HG02852 (cell line): Measurements from ENCODE around the gene DIAPH2.

Experiments
- ATAC-seq: cut with Tn5 transposase; IDR thresholded peaks from one replicate; pipeline ENCODE4 v1.9.1; 2021; ENCODE audit warnings: mild to moderate bottlenecking, moderate library complexity; ENCODE audit not compliant: unreplicated experiment

Gene DIAPH2

GRCh38 chrX:97284531-97284930 is 599.9 kb downstream of the DIAPH2 start:
- ATAC-seq, result no peak

- no peak for ATAC-seq
Measured at GRCh38 chrX:97290199-97290598, 605.6 kb downstream of the DIAPH2 start.

DNA sequence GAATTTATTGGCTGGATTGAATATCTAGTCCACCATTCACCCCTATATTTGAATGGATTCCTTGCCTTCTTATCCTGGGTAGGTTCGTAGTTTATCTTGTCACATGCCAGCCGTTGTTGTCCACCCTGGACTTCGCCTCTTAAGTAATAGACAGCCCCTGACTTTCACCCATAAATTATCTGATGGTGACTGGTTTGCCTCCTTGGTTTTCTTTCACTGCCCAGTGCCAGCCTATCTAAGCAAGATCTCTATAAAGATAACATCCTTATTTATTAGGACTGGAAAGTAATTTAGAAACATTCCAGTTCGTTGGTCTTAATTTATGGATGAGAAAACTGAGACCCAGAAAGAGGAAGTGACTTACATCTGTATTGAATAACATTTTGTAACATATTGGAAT is 609.4 kb downstream of the DIAPH2 start:
- no peak for ATAC-seq

DNA sequence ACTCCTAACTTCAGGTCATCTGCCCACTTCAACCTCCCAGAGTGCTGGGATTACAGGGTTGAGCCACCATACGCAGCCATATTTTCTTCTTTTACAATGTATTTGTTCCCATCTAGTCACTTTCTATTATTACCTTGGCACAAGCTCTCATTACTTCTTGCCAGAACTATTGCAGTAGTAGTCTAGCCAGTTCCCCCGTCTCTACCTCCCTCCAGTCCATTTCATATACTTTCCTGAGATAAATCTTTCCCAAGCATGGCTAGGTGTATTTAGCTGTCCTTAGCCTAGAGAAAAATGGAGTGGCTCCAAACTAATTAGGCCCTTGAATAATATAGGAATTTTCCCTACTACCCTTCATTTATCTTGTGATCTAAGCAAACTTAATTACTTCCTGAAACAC is 611.3 kb downstream of the DIAPH2 start:
- ATAC-seq, result no peak

GRCh38 chrX:97306771-97307470 is 622.3 kb downstream of the DIAPH2 start:
- no peak for ATAC-seq

DNA sequence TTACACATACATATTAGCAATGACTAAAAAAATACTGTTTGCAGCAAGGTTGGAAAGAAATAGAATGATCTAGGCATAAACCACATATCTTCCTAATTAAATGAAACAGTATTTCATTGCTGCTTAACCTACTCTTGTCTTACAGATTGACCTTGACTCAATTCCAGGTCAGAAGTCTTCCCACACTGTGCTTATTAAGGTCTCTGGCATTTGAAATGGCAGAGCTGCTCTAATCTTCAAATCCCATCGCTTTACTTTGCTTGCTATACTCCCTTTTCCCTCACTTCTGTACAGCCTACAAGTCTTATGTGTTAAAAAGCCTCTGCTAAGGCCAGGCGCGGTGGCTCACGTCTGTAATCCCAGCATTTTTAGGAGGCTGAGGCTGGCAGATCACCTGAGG is 623.5 kb downstream of the DIAPH2 start:
- ATAC-seq, result no peak

DNA sequence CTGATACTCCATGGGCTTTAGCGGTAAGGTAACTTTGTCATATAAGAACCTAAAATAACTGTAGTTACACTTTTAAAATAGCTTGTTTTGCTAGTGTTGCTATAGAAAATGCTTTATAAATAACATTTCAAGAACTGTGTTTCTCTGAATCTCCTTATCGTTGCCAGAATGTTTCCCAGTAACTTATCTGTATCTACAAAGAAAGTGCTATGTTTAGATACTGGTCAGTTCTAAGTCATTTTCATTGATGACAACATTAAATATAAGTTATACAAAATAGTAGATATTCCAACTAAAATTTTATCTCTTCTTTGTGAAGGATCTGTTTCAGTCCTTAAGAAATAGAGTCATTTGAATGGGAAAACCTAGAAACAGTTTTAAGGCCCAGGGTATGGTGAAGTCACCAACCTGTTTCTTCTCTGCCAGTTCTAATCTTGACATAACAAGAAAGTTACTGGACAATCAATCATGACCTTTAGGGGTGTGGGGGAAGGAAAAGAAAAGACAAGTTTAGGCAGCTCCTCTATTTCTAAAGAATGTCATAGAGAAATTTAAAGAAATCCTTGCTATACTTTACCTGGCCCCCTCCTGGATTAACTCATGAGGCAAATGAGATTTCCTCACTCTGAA is 625.0 kb downstream of the DIAPH2 start:
- ATAC-seq, result no peak

GRCh38 chrX:97310373-97310772 is 625.7 kb downstream of the DIAPH2 start:
- ATAC-seq, result no peak

- ATAC-seq, result no peak
Measured at GRCh38 chrX:97311066-97311778, 626.6 kb downstream of the DIAPH2 start.

- ATAC-seq, result no peak
Measured at GRCh38 chrX:97314345-97314744, 629.7 kb downstream of the DIAPH2 start.

- no peak for ATAC-seq
Measured at GRCh38 chrX:97315939-97316338, 631.3 kb downstream of the DIAPH2 start.

DNA sequence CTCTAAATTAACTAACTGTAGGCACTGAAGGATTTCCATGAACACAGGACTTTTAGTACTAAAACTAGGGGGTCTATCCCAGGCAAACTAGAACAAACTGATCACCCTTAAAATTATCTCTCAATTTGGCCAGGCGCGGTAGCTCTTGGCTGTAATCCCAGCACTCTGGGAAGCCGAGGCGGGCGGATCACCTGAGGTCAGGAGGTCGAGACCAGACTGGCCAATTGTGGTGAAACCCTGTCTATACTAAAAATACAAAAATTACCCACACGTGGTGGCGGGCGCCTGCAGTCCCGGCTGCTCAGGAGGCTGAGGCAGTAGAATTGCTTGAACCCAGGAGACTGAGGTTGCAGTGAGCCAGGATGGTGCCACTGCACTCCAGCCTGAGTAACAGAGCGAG is 635.7 kb downstream of the DIAPH2 start:
- ATAC-seq, result no peak

DNA sequence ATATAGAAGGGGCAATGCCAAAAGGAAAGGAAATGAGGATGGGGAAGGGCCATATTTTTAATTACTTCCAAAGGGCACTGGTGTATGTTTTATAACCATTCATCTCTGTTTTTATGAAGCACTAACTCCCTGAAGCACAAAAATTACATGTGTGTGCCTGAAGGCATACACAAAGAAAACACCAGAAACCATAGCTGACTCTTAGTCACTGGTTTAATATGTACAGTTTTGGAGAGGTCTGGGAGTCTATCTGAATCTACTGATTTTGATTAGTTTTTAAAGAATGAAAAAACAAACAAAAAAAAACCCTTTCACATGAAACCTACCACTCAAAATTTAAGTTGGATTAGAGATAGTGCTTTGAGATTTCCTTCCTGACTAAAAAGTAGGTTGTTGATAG is 637.8 kb downstream of the DIAPH2 start:
- no peak for ATAC-seq

- peak; percentile 97 for ATAC-seq
Measured at GRCh38 chrX:97326456-97326855, 641.8 kb downstream of the DIAPH2 start.

- ATAC-seq, result no peak
Measured at GRCh38 chrX:97328853-97329390, 644.3 kb downstream of the DIAPH2 start.

- peak; percentile 46 for ATAC-seq
Measured at GRCh38 chrX:97330151-97330550, 645.5 kb downstream of the DIAPH2 start.

GRCh38 chrX:97332963-97333362 is 648.3 kb downstream of the DIAPH2 start:
- no peak for ATAC-seq

GRCh38 chrX:97334850-97335249 is 650.2 kb downstream of the DIAPH2 start:
- ATAC-seq, result no peak

- ATAC-seq, result no peak
Measured at GRCh38 chrX:97344724-97345123, 660.1 kb downstream of the DIAPH2 start.

GRCh38 chrX:97358941-97359340 is 674.3 kb downstream of the DIAPH2 start:
- no peak for ATAC-seq

- no peak for ATAC-seq
Measured at GRCh38 chrX:97363843-97364242, 679.2 kb downstream of the DIAPH2 start.

DNA sequence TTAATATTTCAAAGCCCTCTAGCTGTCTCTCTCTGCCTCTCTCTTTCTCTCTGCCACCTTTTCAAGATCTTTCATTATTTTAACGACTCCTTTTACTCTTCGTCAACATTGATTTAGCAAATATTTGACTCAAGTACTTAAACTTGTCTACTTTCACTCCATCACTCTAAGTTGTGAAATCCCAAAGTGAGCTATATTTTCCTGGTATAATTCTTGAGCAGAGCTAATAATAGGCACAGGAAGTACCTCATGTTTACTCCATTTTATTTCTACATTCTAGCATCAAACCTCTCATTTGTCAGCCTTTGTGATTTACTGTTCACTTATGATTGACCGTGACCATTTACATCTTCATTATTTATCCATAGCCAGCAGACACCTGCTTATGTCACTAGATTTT is 681.6 kb downstream of the DIAPH2 start:
- no peak for ATAC-seq
